HCT116 (cell line): ENCODE data around the gene RC3H1. TPM values are rescaled to one million over a fixed set of nuclear protein-coding genes. Genes with fewer than 3 reads are reported as not detected.

Experiments used
- ATAC-seq: fragments of 200-7000 bp; cut with Tn5 transposase; 2 replicates; pipeline ENCODE4 v1.9.1; 2020; ENCODE audit warnings: mild to moderate bottlenecking, moderate library complexity
- BruUV-seq: library from RNA; stranded (reverse); fragments of 400-500 nt; replicated peaks from 2 replicates; lab custom pipeline; 2021; lab: Mats Ljungman, UMichigan
- CTCF ChIA-PET: fragments of 300-600 bp; sonication (Branson Sonifier 250); formaldehyde crosslinking; loops from one replicate; lab custom pipeline; 2021; ENCODE audit warnings: antibody characterized with exemption; lab: Charles Lee
- POLR2A ChIA-PET: fragments of 300-600, 350-600 bp; sonication (Branson Sonifier 250); formaldehyde crosslinking; loops from one replicate; lab custom pipeline; 2021; ENCODE audit warnings: antibody characterized with exemption; lab: Charles Lee
- RAD21 ChIA-PET, 2 experiments: fragments of 300-600 bp; sonication (Branson Sonifier 250); formaldehyde crosslinking; loops; one replicate each; lab custom pipeline; 2023; ENCODE audit warnings: low total read pairs in 2 of 2; ENCODE audit not compliant: uncharacterized antibody in 2 of 2, unreplicated experiment in 2 of 2, low non-redundant PET in 1 of 2; lab: Charles Lee
- DNase-seq: peaks from one replicate; pipeline ENCODE4 v3.0.0-alpha.2; 2010; ENCODE audit warnings: low read depth, low spot score
- H2AFZ ChIP-seq: fragments of 200-600 bp; shearing (Covaris generic), sonication (generic); 2 replicates; pipeline ENCODE4 v1.6.1; 2017; ENCODE audit warnings: low read depth, mixed run types, mixed read lengths, antibody characterized with exemption, low read length; ENCODE audit not compliant: poor library complexity, severe bottlenecking
- H3K27ac ChIP-seq: 2 replicates; pipeline ENCODE4 v1.5.1; 2012; ENCODE audit warnings: low read depth, low read length
- H3K27me3 ChIP-seq: fragments of 200-600 bp; sonication (generic); 2 replicates; pipeline ENCODE4 v1.6.1; 2016; ENCODE audit warnings: mixed run types, low read length, mixed read lengths; ENCODE audit not compliant: insufficient read depth
- H3K36me3 ChIP-seq, 2 experiments: fragments of 200-500 bp in 1 of 2; fragments of 200-600 bp in 1 of 2; sonication (Bioruptor generic) in 1 of 2; sonication (generic) in 1 of 2; 2 replicates each; pipeline versions ENCODE4 v1.5.1 to v1.6.1; 2014 to 2016; ENCODE audit warnings: low read length in 2 of 2, inconsistent platforms in 1 of 2, mixed read lengths in 1 of 2, mixed run types in 1 of 2; ENCODE audit not compliant: insufficient read depth in 2 of 2, control insufficient read depth in 1 of 2
- H3K4me1 ChIP-seq, 2 experiments: fragments of 200-600 bp in 1 of 2; sonication (generic) in 1 of 2; 2 replicates each; pipeline versions ENCODE4 v1.5.1 to v1.6.1; 2012 to 2017; ENCODE audit warnings: low read length in 2 of 2, inconsistent platforms in 1 of 2, mild to moderate bottlenecking in 1 of 2, mixed read lengths in 1 of 2, mixed run types in 1 of 2, moderate library complexity in 1 of 2; ENCODE audit not compliant: insufficient read depth in 2 of 2, control insufficient read depth in 1 of 2
- H3K4me2 ChIP-seq: fragments of 200-600 bp; sonication (generic); 2 replicates; pipeline ENCODE4 v1.6.1; 2017; ENCODE audit warnings: mixed run types, low read length, mixed read lengths
- H3K4me3 ChIP-seq, 2 experiments: fragments of 200-600 bp in 1 of 2; sonication (generic) in 1 of 2; replicated peaks in 1 of 2; 2 replicates each; pipeline ENCODE4 v1.5.1; 2011 to 2016; ENCODE audit warnings: low read length in 2 of 2, control low read depth in 1 of 2, low read depth in 1 of 2, mild to moderate bottlenecking in 1 of 2, mixed read lengths in 1 of 2, mixed run types in 1 of 2
- H3K79me2 ChIP-seq: fragments of 200-600 bp; sonication (generic); 2 replicates; pipeline ENCODE4 v1.6.1; 2017; ENCODE audit warnings: mild to moderate bottlenecking, mixed run types, low read length, moderate library complexity, mixed read lengths; ENCODE audit not compliant: insufficient read depth
- H3K9ac ChIP-seq: fragments of 200-600 bp; sonication (generic); 2 replicates; pipeline ENCODE4 v1.6.1; 2016; ENCODE audit warnings: low read length, mixed read lengths
- H3K9me2 ChIP-seq: fragments of 200-600 bp; sonication (generic), shearing (Covaris generic); 2 replicates; pipeline ENCODE4 v1.6.1; 2017; ENCODE audit warnings: mixed run types, mild to moderate bottlenecking, moderate library complexity; ENCODE audit not compliant: insufficient read depth
- H3K9me3 ChIP-seq, 2 experiments: fragments of 200-500 bp in 1 of 2; fragments of 200-600 bp in 1 of 2; sonication (Bioruptor generic) in 1 of 2; sonication (generic) in 1 of 2; 2 replicates each; pipeline ENCODE4 v1.6.1; 2014 to 2017; ENCODE audit warnings: low read length in 2 of 2, mixed read lengths in 2 of 2, inconsistent platforms in 1 of 2, low read depth in 1 of 2, mild to moderate bottlenecking in 1 of 2, mixed run types in 1 of 2, moderate library complexity in 1 of 2; ENCODE audit not compliant: control insufficient read depth in 1 of 2, insufficient read depth in 1 of 2
- H4K20me1 ChIP-seq: fragments of 200-600 bp; sonication (generic), shearing (Covaris generic); 2 replicates; pipeline ENCODE4 v1.6.1; 2017; ENCODE audit warnings: mixed run types, mild to moderate bottlenecking, moderate library complexity; ENCODE audit not compliant: insufficient read depth
- CEBPB ChIP-seq: IDR thresholded peaks from 2 replicates; pipeline ENCODE4 v1.6.1; 2012; ENCODE audit warnings: low read depth
- EGR1 ChIP-seq: IDR thresholded peaks from 2 replicates; pipeline ENCODE4 v1.6.1; 2012; ENCODE audit warnings: low read depth
- EZH2 ChIP-seq: fragments of 200-600 bp; sonication (generic); IDR thresholded peaks from 2 replicates; pipeline ENCODE4 v1.6.1; 2017; ENCODE audit warnings: antibody characterized with exemption, mixed run types
- EZH2phosphoT487 ChIP-seq: fragments of 200-600 bp; IDR thresholded peaks from 2 replicates; pipeline ENCODE4 v1.6.1; 2018; ENCODE audit warnings: antibody characterized with exemption, borderline replicate concordance
- FOSL1 ChIP-seq: IDR thresholded peaks from 2 replicates; pipeline ENCODE4 v1.6.1; 2012; ENCODE audit warnings: low read depth
- JUND ChIP-seq: IDR thresholded peaks from 2 replicates; pipeline ENCODE4 v1.6.1; 2012
- POLR2A ChIP-seq: IDR thresholded peaks from 2 replicates; pipeline ENCODE4 v1.7.0; 2011; ENCODE audit warnings: borderline replicate concordance; ENCODE audit not compliant: insufficient read depth, insufficient read length; ENCODE audit errors: extremely low read depth
- POLR2AphosphoS5 ChIP-seq: IDR thresholded peaks from 2 replicates; pipeline ENCODE4 v1.6.1; 2011; ENCODE audit warnings: mild to moderate bottlenecking, low read depth, low read length, moderate library complexity
- RAD21 ChIP-seq: IDR thresholded peaks from 2 replicates; pipeline ENCODE4 v1.6.1; 2012; ENCODE audit warnings: low read depth, mild to moderate bottlenecking
- SIN3A ChIP-seq: IDR thresholded peaks from 2 replicates; pipeline ENCODE4 v1.6.1; 2012; ENCODE audit warnings: low read depth
- SRF ChIP-seq: IDR thresholded peaks from 2 replicates; pipeline ENCODE4 v1.6.1; 2012; ENCODE audit warnings: low read depth
- TCF7L2 ChIP-seq: IDR thresholded peaks from 2 replicates; pipeline ENCODE4 v1.7.0; 2011; ENCODE audit warnings: borderline replicate concordance, inconsistent platforms; ENCODE audit not compliant: insufficient read depth, insufficient read length; ENCODE audit errors: extremely low read depth
- YY1 ChIP-seq: IDR thresholded peaks from 2 replicates; pipeline ENCODE4 v1.6.1; 2011; ENCODE audit warnings: low read length, low read depth, moderate library complexity, mild to moderate bottlenecking; ENCODE audit not compliant: insufficient replicate concordance; ENCODE audit errors: extremely low read depth
- ZFX ChIP-seq: fragments of 450-650 bp; IDR thresholded peaks from 2 replicates; pipeline ENCODE4 v1.6.1; 2017
- intact Hi-C: fragments of 100-400 bp; cut with micrococcal nuclease; formaldehyde crosslinking; loops from 2 replicates; pipeline ENCODE4 v1.10.0; 2022
- total RNA-seq: library from RNA; stranded (reverse); gene quantifications from one replicate; pipeline ENCODE4 v1.2.1, GENCODE V29; 2021; ENCODE audit not compliant: unreplicated experiment
- TF ChIP-seq, protein P1 (sequence below), 3 experiments: fragments of 200-600 bp in 1 of 3; sonication (generic) in 1 of 3; IDR thresholded peaks in 2 of 3; conservative IDR thresholded peaks in 1 of 3; 2 replicates each; pipeline ENCODE4 v1.5.1; 2012 to 2017; ENCODE audit warnings: low read depth in 2 of 3, low read length in 2 of 3, antibody characterized with exemption in 1 of 3, borderline replicate concordance in 1 of 3, control low read depth in 1 of 3, mild to moderate bottlenecking in 1 of 3, mixed read lengths in 1 of 3, mixed run types in 1 of 3, moderate library complexity in 1 of 3; ENCODE audit not compliant: insufficient read depth in 1 of 3
- TF ChIP-seq, protein P2 (sequence below): IDR thresholded peaks from 2 replicates; pipeline ENCODE4 v1.6.1; 2011; ENCODE audit warnings: mild to moderate bottlenecking, low read length, moderate library complexity; ENCODE audit not compliant: insufficient replicate concordance; ENCODE audit errors: extremely low read depth
- TF ChIP-seq, protein P3 (sequence below): IDR thresholded peaks from 2 replicates; pipeline ENCODE4 v1.6.1; 2012

Gene RC3H1
- total RNA-seq, 1 experiment from 2014 or later = 23.6 TPM

DNA sequence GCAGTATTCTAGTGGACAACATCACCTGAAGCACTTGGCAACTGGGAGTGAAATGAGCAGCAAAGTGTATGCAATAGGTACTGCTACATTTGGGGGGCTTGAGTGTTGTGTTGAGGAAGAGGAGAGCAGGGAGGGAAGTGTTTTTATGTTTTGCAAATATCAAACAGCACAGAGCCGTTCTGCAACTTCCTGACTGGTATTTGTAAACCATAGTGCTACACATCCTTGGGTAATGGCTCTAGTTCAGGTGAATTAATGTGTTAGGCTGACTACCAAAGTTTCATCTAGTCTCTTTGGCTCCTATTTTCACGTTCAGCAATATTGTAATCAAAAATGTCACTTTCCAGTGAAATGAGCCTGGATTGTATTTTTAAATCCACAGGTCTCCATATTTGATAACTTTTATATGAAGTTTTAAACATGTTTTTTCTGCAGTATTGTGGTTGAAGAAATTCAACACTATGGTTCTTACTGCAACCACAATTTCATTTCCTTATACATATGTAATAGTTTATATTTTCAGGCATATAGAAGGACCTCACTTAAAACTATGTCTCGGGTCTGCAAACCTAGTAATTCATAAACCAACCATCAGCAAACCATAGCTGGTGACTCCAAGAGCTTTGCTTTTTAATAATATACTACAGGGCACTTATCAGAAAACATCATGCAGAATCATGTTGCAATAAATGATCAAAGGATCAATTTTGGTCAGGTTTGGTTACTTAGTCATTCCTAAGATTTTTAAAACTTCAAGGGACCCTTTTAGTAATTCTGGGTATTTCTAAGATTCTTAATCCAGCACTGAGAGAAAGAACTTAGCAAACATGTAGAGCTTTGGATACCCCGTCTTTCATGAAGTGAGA, 135.2 kb downstream of the RC3H1 start:
- Histone ChIP-seq H3K9me3 (no peaks in the 10 kb centered on the region), H3K4me3 (no peak overlapping the region), H4K20me1 (no peaks in the 10 kb centered on the region), H3K27me3 (no peaks in the 10 kb centered on the region), H3K27ac (no peak overlapping the region), H3K36me3 (peaks cover 2 to 11% of the 10 kb centered on the region in 2 experiments; a peak in 2 of 4 replicates), H3K9me2 (no peaks in the 10 kb centered on the region), H3K9ac (no peak overlapping the region), H2AFZ (no peak overlapping the region), H3K79me2 (no peaks in the 10 kb centered on the region), H3K4me2 (no peak overlapping the region), H3K4me1 (no peaks in the 10 kb centered on the region)
- ChIA-PET POLR2A (no interaction called here), RAD21 (no interaction called here), CTCF (no interaction called here)
- TF ChIP-seq EZH2phosphoT487 (no peak), TCF7L2 (no peak), POLR2A (no peak), POLR2AphosphoS5 (no peak), RAD21 (no peak), SIN3A (no peak), EZH2 (no peak), YY1 (no peak), JUND (no peak), EGR1 (no peak), CEBPB (no peak), SRF (no peak), FOSL1 (no peak), ZFX (no peak)
- TF ChIP-seq, protein P1, sequence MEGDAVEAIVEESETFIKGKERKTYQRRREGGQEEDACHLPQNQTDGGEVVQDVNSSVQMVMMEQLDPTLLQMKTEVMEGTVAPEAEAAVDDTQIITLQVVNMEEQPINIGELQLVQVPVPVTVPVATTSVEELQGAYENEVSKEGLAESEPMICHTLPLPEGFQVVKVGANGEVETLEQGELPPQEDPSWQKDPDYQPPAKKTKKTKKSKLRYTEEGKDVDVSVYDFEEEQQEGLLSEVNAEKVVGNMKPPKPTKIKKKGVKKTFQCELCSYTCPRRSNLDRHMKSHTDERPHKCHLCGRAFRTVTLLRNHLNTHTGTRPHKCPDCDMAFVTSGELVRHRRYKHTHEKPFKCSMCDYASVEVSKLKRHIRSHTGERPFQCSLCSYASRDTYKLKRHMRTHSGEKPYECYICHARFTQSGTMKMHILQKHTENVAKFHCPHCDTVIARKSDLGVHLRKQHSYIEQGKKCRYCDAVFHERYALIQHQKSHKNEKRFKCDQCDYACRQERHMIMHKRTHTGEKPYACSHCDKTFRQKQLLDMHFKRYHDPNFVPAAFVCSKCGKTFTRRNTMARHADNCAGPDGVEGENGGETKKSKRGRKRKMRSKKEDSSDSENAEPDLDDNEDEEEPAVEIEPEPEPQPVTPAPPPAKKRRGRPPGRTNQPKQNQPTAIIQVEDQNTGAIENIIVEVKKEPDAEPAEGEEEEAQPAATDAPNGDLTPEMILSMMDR (IDR thresholded peaks at IDR 0.05 in 2 of 3, conservative IDR thresholded peaks at IDR 0.05 in 1 of 3; ENCODE audit: borderline replicate concordance in 1 of 3, insufficient read depth in 1 of 3, low read depth in 2 of 3, low read length in 2 of 3) = no peak
- TF ChIP-seq, protein P2, sequence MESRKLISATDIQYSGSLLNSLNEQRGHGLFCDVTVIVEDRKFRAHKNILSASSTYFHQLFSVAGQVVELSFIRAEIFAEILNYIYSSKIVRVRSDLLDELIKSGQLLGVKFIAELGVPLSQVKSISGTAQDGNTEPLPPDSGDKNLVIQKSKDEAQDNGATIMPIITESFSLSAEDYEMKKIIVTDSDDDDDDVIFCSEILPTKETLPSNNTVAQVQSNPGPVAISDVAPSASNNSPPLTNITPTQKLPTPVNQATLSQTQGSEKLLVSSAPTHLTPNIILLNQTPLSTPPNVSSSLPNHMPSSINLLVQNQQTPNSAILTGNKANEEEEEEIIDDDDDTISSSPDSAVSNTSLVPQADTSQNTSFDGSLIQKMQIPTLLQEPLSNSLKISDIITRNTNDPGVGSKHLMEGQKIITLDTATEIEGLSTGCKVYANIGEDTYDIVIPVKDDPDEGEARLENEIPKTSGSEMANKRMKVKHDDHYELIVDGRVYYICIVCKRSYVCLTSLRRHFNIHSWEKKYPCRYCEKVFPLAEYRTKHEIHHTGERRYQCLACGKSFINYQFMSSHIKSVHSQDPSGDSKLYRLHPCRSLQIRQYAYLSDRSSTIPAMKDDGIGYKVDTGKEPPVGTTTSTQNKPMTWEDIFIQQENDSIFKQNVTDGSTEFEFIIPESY = no peak
- TF ChIP-seq, protein P3, sequence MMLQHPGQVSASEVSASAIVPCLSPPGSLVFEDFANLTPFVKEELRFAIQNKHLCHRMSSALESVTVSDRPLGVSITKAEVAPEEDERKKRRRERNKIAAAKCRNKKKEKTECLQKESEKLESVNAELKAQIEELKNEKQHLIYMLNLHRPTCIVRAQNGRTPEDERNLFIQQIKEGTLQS = no peak
- DNase-seq (no peak), ATAC-seq (no peak)
- BruUV-seq = no TSS peak
- intact Hi-C loops = no loop called here
